Measurements from ENCODE around the gene GABARAPL1.

Gene GABARAPL1

GRCh38 chr12:10268037-10268436 lies 55.4 kb downstream of the GABARAPL1 start:
- TF ChIP-seq CEBPB (IDR thresholded peaks at IDR 0.05): no peak
- TF ChIP-seq ZBTB7A (IDR thresholded peaks at IDR 0.05; ENCODE audit: low read depth): no peak
- no peak for TF ChIP-seq TCF12 (IDR thresholded peaks at IDR 0.05; ENCODE audit: low read depth)
- no peak for TF ChIP-seq USF1 (IDR thresholded peaks at IDR 0.05)
- TF ChIP-seq FOXM1 (IDR thresholded peaks at IDR 0.05; ENCODE audit: borderline replicate concordance, low read depth): no peak
- TF ChIP-seq YY1 (IDR thresholded peaks at IDR 0.05; ENCODE audit: low read depth): no peak
- no peak for TF ChIP-seq MAX (IDR thresholded peaks at IDR 0.05)
- TF ChIP-seq EP300 (IDR thresholded peaks at IDR 0.05; ENCODE audit: borderline replicate concordance): no peak
- TF ChIP-seq EGR1 (IDR thresholded peaks at IDR 0.05): no peak
- no peak for TF ChIP-seq TAF1 (IDR thresholded peaks at IDR 0.05; ENCODE audit: low read depth)

GRCh38 chr12:10272467-10272866 lies 59.8 kb downstream of the GABARAPL1 start:
- TF ChIP-seq CEBPB (IDR thresholded peaks at IDR 0.05): peak; percentile 71
- TF ChIP-seq NFIC (IDR thresholded peaks at IDR 0.05): no peak
